ENCODE measurements around the gene HACE1. TPM values are rescaled to one million over a fixed set of nuclear protein-coding genes. Genes with fewer than 3 reads are reported as not detected.
A peak's percentile ranks its signal among the peaks of the same experiment; 100 is the strongest.
"Not testable (repeated sequence)": the region's sequence is repeated elsewhere in the genome, so short reads cannot be mapped to it uniquely, and the experiment has no call there.

HACE1 gene
- total RNA-seq, 1 donor from 2014 or later = 5.9 TPM

DNA sequence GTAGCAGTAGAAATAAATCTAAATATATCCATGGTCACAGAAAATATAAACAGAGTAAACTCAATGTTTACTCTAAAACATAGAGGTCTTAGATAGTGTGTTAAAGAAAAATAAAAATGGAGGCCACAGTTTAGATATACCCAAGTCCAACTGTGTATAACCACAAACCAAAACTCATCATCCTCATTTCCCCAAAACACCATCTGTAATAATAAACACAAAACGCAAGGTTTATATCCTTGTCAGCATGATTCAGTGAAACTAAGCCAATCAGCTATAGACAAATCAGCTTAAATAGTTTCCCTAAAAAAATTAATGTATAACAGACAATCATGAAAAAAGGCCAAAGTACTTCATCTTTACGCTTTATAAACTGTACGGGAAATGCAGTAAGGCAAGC lies 2.7 kb upstream of the HACE1 start:
- no peak for DNase-seq
- TF ChIP-seq, protein P1, sequence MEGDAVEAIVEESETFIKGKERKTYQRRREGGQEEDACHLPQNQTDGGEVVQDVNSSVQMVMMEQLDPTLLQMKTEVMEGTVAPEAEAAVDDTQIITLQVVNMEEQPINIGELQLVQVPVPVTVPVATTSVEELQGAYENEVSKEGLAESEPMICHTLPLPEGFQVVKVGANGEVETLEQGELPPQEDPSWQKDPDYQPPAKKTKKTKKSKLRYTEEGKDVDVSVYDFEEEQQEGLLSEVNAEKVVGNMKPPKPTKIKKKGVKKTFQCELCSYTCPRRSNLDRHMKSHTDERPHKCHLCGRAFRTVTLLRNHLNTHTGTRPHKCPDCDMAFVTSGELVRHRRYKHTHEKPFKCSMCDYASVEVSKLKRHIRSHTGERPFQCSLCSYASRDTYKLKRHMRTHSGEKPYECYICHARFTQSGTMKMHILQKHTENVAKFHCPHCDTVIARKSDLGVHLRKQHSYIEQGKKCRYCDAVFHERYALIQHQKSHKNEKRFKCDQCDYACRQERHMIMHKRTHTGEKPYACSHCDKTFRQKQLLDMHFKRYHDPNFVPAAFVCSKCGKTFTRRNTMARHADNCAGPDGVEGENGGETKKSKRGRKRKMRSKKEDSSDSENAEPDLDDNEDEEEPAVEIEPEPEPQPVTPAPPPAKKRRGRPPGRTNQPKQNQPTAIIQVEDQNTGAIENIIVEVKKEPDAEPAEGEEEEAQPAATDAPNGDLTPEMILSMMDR (IDR thresholded peaks at IDR 0.05; ENCODE audit: borderline replicate concordance) = no peak
- Histone ChIP-seq H3K9me3 (replicated peaks) (no peaks in the 10 kb centered on the region), H3K36me3 (no peaks in the 10 kb centered on the region), H3K4me1 (peaks cover 15% of the 10 kb centered on the region), H3K27ac (replicated peaks) (no peak overlapping the region), H3K4me3 (no peak overlapping the region), H3K27me3 (ENCODE audit: low read depth) (peaks cover 19% of the 10 kb centered on the region)
- intact Hi-C loops (cut with micrococcal nuclease) = no loop called here

DNA sequence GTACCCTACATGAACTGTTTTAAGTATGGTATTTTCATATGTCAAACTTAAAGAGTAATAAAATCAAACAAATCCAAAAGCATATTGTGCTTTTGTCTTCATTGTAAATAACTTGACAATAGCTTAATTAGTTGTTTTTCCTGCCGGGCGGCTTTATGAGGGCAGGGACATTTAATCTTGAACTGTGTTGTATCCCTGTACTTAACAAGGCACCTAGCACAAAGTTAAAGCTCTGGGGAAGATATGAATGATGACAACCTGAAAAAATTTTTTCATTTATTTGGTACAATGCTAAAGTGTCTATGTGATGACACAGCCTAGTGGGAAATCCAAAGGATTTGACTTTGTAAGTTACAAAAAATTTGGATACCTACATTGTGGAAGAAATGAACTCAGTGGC lies 502 bp upstream of the HACE1 start:
- TF ChIP-seq, protein P1 (IDR thresholded peaks at IDR 0.05; ENCODE audit: borderline replicate concordance) = no peak
- peak overlapping the region; percentile 86 for H3K27ac ChIP-seq (replicated peaks)
- no peak for DNase-seq

DNA sequence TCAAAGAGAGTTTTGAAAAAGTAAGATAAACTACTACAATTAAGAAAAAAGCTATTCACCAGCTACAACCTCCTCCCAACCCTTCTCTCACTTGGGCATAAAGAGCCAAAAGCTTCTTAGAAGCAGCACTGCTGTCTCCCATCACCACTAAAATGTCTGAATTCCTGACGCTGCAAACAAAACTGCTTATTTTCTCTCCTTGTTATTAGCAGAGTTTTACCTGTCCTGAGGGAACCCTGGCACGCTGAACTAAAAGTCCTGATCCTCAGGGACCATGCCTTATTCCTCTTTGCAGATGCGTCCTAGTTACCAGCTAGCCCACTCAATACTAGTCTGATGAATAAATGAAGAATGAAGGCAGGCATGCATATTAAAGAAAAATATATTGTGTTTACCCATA lies 1.1 kb downstream of the HACE1 start:
- Histone ChIP-seq H3K27ac (replicated peaks) (no peak overlapping the region), H3K4me3 (peak overlapping the region; percentile 93), H3K27me3 (ENCODE audit: low read depth) (peaks cover 2% of the 10 kb centered on the region), H3K36me3 (no peaks in the 10 kb centered on the region), H3K4me1 (peaks cover 15% of the 10 kb centered on the region), H3K9me3 (replicated peaks) (no peaks in the 10 kb centered on the region)
- TF ChIP-seq, protein P1 (IDR thresholded peaks at IDR 0.05; ENCODE audit: borderline replicate concordance) = no peak
- intact Hi-C loops (cut with micrococcal nuclease) = no loop called here
- DNase-seq = no peak

More for the DNA sequence above, 502 bp upstream of the HACE1 start:
- intact Hi-C loops (cut with micrococcal nuclease) = no loop called here
- Histone ChIP-seq H3K9me3 (replicated peaks) (no peaks in the 10 kb centered on the region), H3K4me3 (peak overlapping the region; percentile 93), H3K4me1 (peaks cover 15% of the 10 kb centered on the region), H3K36me3 (no peaks in the 10 kb centered on the region), H3K27me3 (ENCODE audit: low read depth) (peaks cover 8% of the 10 kb centered on the region)

DNA sequence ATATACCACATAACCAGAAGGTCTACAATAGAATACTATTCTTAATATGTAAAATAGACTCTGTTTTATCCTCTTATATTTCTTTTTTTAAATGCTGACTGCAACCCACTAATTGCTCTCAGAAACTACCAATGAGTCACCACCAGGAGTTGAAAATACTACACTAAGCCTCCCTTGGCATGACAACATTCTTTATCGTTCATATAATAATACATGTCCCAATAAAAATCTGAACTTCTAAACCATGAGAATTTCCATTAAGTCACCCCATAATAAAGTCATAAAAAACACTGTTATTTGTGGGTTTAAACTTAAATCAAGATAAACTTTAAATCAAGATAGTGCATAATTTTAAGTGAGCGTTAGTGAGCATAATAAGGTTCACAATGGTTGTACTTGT lies 4.2 kb downstream of the HACE1 start:
- Histone ChIP-seq H3K27ac (replicated peaks) (no peak overlapping the region), H3K4me1 (peaks cover 15% of the 10 kb centered on the region), H3K9me3 (replicated peaks) (no peaks in the 10 kb centered on the region), H3K4me3 (no peak overlapping the region), H3K36me3 (peaks cover 3% of the 10 kb centered on the region), H3K27me3 (ENCODE audit: low read depth) (no peaks in the 10 kb centered on the region)
- DNase-seq = no peak
- TF ChIP-seq, protein P1 (IDR thresholded peaks at IDR 0.05; ENCODE audit: borderline replicate concordance) = no peak
- intact Hi-C loops (cut with micrococcal nuclease) = no loop called here

DNA sequence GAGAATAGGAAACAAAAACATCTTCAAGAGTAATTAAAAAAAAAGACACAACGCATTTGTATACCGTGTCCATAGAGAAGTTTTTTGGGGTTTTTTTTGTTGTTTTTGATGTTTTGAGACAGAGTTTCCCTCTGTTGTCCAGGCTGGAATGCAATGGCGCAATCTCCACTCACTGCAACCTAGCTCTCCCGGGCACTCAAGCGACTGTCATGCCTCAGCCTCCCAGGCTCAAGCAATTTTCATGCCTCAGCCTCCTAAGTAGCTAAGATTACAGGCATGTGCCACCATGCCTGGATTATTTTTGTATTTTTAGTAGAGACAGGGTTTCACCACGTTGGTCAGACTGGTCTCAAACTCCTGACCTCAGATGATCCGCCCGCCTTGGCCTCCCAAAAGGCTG lies 12.0 kb downstream of the HACE1 start:
- H3K4me1 ChIP-seq; H3K27ac ChIP-seq (replicated peaks); intact Hi-C loops (cut with micrococcal nuclease); H3K27me3 ChIP-seq (ENCODE audit: low read depth); H3K9me3 ChIP-seq (replicated peaks); DNase-seq; H3K4me3 ChIP-seq: not testable (repeated sequence)
- peaks cover 37% of the 10 kb centered on the region for H3K36me3 ChIP-seq

DNA sequence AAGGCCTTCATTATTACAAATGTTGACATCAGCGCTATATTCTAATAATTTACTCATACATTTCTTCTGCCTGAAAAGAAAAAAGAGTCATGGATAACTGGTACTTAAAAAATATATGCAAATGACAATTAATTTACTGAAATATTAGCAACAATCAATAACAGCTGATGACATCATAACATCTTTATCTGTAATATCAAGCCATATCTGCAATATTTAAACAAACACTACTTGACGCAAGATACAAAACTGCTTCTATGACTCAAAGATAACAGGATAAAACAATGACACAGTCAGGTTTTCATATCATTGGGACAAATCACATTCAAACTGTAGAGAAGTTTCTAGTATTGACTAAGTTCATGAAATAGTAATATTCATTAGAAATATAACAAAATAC lies 16.5 kb downstream of the HACE1 start:
- Histone ChIP-seq H3K27ac (replicated peaks) (no peak overlapping the region), H3K4me3 (no peak overlapping the region), H3K4me1 (no peaks in the 10 kb centered on the region), H3K27me3 (ENCODE audit: low read depth) (no peaks in the 10 kb centered on the region), H3K9me3 (replicated peaks) (no peaks in the 10 kb centered on the region), H3K36me3 (peaks cover 49% of the 10 kb centered on the region)
- TF ChIP-seq, protein P1 (IDR thresholded peaks at IDR 0.05; ENCODE audit: borderline replicate concordance) = no peak
- intact Hi-C loops (cut with micrococcal nuclease) = no loop called here
- DNase-seq = no peak
